Stomach smooth muscle (tissue), 2 donors: ENCODE measurements around the gene AHDC1.

Experiments
- H3K27ac ChIP-seq: one replicate; pipeline ENCODE4 v1.7.0; 2013; ENCODE audit warnings: mild to moderate bottlenecking, low read length, inconsistent platforms
- H3K27me3 ChIP-seq, 2 donors: one replicate each; pipeline ENCODE4 v1.7.0; 2013; ENCODE audit warnings: low read length in 2 of 2; ENCODE audit not compliant: insufficient read depth in 2 of 2, control insufficient read depth in 1 of 2
- H3K36me3 ChIP-seq, 2 donors: one replicate each; pipeline ENCODE4 v1.7.0; 2013; ENCODE audit warnings: low read length in 2 of 2; ENCODE audit not compliant: control insufficient read depth in 2 of 2, insufficient read depth in 2 of 2
- H3K4me1 ChIP-seq: one replicate; pipeline ENCODE4 v1.7.0; 2013; ENCODE audit warnings: low read length; ENCODE audit not compliant: control insufficient read depth, insufficient read depth
- H3K4me3 ChIP-seq, 2 donors: one replicate each; pipeline ENCODE4 v1.7.0; 2013; ENCODE audit warnings: low read length in 2 of 2
- H3K9ac ChIP-seq, 2 donors: one replicate each; pipeline ENCODE4 v1.7.0; 2013; ENCODE audit warnings: low read length in 2 of 2, mild to moderate bottlenecking in 1 of 2
- H3K9me3 ChIP-seq, 2 donors: one replicate each; pipeline ENCODE4 v1.7.0; 2013; ENCODE audit warnings: low read length in 2 of 2; ENCODE audit not compliant: control insufficient read depth in 2 of 2
- donor health status: healthy.
- donor health status: Pancreatic carcinoma.

Gene AHDC1

DNA sequence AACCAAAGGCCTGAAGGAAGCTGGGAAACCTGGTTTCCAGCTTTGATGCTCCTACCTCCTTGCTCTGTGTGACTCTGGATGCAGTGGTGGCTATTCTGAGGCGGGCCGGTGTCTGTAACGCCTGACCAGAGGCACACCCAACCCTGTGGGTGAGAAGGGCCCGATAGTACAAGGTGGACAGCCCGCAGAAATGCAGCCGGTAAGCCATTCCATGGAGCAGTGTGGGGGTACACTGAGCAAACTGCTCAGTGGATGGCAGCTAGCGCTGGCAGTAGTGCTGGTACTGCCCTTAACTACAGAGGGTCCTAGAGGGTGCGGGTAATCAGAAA is 36.0 kb downstream of the AHDC1 start:
- no peaks in the 10 kb centered on the region for H3K9me3 ChIP-seq
- peak overlapping the region; percentile 42 to 44 for H3K9ac ChIP-seq
- no peaks in the 10 kb centered on the region for H3K36me3 ChIP-seq
- peak overlapping the region; percentile 36 to 69 for H3K4me3 ChIP-seq
- H3K27me3 ChIP-seq = no peaks in the 10 kb centered on the region
- H3K27ac ChIP-seq = peak overlapping the region; percentile 94
- peaks cover 100% of the 10 kb centered on the region for H3K4me1 ChIP-seq

DNA sequence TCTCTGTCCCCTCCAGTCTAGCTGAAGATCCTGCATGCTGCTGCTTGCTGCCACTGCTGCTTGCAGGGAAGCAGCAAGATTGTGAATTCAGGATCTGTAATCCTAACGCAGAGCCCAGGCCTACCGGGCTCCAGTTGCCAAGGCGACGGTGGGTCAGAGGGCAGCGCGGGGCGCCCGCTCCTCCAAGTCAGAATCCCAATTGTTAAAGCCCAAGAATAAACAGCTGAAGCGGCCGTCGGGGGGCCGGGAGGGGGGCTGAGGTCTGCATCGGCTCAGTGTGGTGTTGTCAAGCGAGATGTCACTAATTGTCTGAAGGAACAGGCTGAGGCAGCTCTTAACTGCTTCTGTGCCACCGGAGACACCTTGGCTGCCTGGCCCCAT is 36.8 kb downstream of the AHDC1 start:
- Histone ChIP-seq H3K9me3 (no peaks in the 10 kb centered on the region), H3K27ac (peak overlapping the region; percentile 94), H3K4me1 (peaks cover 100% of the 10 kb centered on the region), H3K9ac (peak overlapping the region; percentile 40 to 42), H3K4me3 (peak overlapping the region; percentile 22 to 44), H3K36me3 (no peaks in the 10 kb centered on the region), H3K27me3 (no peaks in the 10 kb centered on the region)

DNA sequence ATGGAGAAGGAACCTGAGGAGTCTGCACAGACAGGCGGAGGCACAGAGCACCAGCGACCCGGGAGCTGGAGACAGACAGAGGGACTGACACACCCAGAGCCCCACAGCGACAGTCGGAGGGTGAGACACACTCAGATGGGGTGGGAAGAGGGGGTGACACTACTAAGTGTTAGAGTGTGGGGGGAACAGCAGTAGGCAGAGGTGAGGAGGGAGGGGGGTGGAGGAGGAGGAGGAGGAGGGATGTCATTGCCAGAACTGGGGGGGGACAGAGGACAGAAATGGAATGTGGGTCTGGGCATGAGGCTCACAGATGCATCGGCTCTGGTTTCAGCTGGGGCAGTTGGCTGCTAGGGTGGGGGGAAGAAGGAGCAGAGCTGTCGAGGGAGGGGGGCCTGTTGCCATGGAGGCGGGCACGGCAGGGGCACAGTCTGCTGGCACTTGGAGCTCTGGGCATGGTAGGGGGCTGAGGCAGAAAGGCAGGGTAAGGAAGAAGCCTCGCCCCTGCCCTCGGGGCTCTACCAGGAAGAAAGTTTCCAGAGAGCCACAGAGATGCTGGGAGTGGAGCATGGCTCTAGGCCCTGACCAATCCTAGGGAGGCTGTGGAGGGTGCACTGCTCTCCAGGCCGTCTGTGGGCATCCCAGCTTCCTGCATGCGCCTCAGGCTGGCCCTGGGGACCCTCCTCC is 37.3 kb downstream of the AHDC1 start:
- peak overlapping the region; percentile 94 for H3K27ac ChIP-seq
- peaks cover 100% of the 10 kb centered on the region for H3K4me1 ChIP-seq
- H3K4me3 ChIP-seq = peak overlapping the region; percentile 22 to 44
- no peaks in the 10 kb centered on the region for H3K36me3 ChIP-seq
- H3K27me3 ChIP-seq = no peaks in the 10 kb centered on the region
- H3K9me3 ChIP-seq = no peaks in the 10 kb centered on the region
- peak overlapping the region; percentile 29 to 40 for H3K9ac ChIP-seq

DNA sequence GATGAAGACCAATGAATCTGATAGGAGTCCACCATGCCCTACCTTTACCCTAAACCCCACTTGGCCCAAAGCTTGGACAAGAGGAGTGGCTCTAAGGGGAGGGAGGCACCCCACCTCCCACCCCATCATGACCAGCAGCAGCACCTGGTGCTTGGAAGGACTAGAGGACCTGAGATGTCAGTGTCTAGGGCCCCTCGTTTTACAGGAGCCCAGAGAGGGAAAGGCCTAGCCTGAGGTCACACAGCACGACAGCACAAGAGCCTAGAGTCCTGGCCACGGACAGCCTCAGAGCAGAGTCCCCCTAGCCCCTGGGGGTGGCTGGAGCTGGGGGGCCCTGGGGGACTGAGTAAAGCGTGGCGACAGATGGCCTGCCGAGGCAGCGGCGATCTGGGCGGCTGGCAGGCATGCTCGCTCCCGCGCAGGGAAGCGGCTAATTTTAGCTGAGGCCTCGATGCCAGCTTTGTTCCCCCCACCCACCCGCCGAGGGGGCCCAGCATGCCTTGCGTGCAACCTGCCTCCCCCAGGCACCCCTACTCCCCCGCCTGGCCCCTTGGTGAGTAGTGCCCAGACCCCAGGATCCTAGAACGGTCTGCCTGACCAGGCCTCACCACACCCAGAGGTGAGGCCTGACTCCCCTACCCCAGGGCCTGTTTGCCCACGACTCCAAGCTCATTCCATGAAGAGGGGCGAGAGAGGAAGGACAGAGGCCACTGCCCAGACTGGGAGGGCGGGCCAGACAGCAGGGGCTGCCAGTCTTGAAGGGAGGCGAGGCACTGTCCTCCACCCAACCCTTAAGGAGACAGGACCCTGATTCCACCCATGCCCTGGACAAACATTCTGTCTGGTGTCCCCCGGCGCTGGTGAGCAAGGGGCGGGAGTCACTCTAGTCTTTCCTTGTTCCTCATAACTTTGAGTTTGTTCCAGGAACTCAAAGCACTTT is 39.0 kb downstream of the AHDC1 start:
- Histone ChIP-seq H3K27me3 (no peaks in the 10 kb centered on the region), H3K4me1 (peaks cover 100% of the 10 kb centered on the region), H3K27ac (peak overlapping the region; percentile 94), H3K36me3 (no peaks in the 10 kb centered on the region), H3K9ac (peak overlapping the region; percentile 47 to 61), H3K4me3 (peak overlapping the region; percentile 60), H3K9me3 (no peaks in the 10 kb centered on the region)

DNA sequence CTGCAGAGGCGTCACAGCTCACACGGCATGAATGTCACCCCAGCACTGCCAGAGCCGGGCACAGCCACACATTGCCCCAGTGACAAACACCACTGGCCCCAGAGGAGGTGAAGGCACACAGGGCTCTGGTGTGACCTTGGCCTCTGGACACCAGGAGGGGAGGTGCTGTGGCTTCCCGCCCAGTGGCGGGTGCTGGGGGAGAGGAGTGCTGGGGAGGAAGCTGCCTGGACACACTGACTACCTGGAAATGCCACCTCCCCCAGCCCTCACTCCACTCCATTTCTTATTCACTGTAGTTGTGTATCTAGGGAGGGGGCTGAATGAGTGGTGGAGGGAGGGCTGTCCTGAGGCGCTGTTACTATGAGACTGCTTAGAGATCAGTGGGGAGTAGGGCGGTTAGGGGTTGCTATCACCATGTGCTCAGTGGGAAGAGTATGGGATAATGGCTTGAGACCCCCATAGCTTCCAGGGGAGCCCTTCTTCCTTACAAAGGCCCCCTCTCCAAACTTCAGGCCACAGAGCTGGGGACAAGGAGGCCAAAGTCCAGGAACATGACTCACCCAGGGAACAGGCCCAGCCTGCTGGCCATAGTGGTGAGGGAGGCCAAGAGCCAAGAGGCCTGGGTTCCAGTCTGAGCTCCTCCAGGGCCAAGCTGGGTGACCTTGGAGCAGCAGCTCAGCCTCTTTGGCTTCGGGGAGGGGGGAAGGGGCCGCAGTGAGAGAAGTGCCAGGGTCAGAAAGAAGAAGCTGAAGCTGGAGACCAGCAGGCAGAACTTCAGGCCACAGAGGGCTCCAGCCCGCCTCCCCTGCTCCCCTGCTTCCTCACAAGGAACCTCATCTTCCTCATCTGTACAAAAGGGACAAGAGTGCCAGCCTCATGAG is 40.1 kb downstream of the AHDC1 start:
- Histone ChIP-seq H3K4me1 (peaks cover 96% of the 10 kb centered on the region), H3K36me3 (no peaks in the 10 kb centered on the region), H3K4me3 (peak overlapping the region in 1 of 2 donors; percentile 47), H3K9ac (peak overlapping the region; percentile 42 to 61), H3K27me3 (no peaks in the 10 kb centered on the region), H3K27ac (peak overlapping the region; percentile 94), H3K9me3 (no peaks in the 10 kb centered on the region)

DNA sequence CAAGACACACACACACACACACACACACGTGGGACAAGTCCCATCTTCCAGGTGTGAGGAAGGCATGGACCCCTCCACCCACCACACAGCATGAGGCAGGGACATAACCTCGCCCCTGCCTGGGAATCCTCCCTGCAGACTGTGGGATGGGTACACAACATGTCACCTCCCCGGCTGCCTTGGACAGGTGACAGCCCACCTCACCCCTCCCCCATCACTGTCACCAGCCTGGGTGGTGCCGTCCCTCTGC is 40.7 kb downstream of the AHDC1 start:
- Histone ChIP-seq H3K4me3 (peak overlapping the region in 1 of 2 donors; percentile 47), H3K27ac (peak overlapping the region; percentile 94), H3K27me3 (no peaks in the 10 kb centered on the region), H3K4me1 (peaks cover 92% of the 10 kb centered on the region), H3K9ac (peak overlapping the region in 1 of 2 donors; percentile 35), H3K9me3 (no peaks in the 10 kb centered on the region), H3K36me3 (peaks cover 0 to 1% of the 10 kb centered on the region in 2 donors)

DNA sequence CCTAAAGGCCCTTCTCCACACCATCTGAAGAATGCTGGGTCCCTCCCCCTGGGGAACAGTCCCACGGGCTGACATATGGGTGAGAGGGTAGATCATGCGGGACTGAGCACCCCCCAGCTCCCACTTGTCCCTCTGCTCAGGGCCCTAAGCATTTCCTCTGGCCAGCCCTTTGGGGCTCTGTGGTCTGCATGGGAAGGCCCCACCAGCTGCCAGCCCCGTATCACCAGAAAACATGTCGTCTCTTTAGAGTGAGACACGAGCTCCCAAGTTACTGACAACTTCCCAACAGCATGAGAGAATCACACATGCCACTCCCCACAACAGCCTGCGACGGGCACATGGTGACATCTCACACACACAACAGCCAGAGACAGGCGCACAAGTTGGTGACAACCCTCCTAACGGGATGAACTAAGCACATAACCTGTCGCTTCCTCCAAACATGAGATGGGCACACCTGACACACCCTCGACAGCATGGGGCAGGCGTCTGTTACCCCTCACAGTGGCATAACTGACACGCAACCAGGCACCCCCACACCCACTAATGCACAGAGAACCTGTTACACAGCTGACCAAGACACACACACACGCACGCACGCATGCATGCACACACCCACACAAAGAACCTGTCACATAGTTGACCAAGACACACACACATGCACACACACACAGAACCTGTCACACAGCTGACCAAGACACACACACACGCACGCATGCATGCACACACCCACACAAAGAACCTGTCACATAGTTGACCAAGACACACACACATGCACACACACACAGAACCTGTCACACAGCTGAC is 41.2 kb downstream of the AHDC1 start:
- peak overlapping the region; percentile 12 to 47 for H3K9ac ChIP-seq
- H3K27me3 ChIP-seq = no peaks in the 10 kb centered on the region
- peak overlapping the region; percentile 94 for H3K27ac ChIP-seq
- H3K36me3 ChIP-seq = peaks cover 0 to 3% of the 10 kb centered on the region in 2 donors
- peaks cover 90% of the 10 kb centered on the region for H3K4me1 ChIP-seq
- peak overlapping the region; percentile 24 to 54 for H3K4me3 ChIP-seq
- no peaks in the 10 kb centered on the region for H3K9me3 ChIP-seq

DNA sequence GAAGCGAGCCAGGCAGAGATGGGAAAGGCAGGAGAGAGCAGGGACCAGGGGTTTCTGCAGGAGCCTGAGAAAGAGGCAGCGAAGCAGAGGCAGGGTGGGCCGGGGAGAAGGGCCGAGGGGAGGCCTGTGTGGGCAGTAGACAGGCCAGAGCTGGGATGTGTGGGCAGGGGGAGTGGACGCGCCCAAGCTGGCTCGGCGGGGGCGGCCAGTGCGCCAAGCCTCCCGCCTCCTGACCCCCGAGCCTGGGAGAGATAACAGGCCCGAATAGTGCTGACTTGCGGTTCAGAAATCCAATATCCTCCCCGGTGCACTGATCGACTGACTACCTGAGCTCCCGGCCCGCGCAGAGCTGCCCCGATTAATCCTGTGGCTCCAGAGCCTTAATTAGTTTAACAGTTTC is 41.9 kb downstream of the AHDC1 start:
- Histone ChIP-seq H3K4me1 (peaks cover 90% of the 10 kb centered on the region), H3K4me3 (peak overlapping the region; percentile 24 to 54), H3K36me3 (peaks cover 0 to 3% of the 10 kb centered on the region in 2 donors), H3K9me3 (no peaks in the 10 kb centered on the region), H3K9ac (peak overlapping the region; percentile 12 to 47), H3K27ac (peak overlapping the region; percentile 94), H3K27me3 (no peaks in the 10 kb centered on the region)

DNA sequence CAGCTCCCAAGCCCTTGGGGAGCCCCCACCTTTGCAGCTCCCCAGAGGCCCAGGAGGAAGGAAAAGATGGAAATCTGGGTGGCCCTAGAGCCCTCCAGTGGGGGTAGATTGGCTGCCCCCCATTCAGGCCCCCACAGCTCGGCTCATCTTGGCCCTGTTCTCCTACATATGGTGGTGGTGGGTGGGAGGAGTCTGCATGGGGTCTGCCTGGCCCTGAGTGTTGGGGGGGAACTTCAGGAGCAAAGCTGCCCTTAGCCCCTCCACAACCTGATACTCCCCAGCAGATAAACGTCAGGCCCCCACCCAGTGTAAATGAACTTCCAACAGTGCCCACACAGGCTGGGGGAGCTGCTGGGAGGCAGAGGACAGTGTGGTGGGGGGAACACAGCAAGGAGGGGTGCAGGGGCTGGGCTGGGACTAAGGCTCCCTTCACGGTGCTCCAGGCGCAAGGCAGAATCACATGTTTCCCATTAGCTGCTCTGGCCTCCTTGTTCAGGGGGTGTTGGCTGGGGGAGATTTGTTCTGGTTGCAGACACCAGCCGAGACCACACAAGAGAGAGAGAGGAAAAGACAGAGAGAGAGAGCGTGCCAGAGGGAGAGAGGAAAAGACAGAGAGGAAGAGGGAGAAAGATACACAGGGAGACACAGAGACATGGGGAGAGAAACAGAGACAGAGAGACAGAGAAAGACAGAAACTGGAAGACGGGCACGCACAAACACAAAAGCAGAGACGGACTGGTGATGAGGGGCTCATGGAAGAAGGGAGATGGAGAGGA is 42.6 kb downstream of the AHDC1 start:
- peak overlapping the region in 1 of 2 donors; percentile 42 for H3K9ac ChIP-seq
- no peaks in the 10 kb centered on the region for H3K27me3 ChIP-seq
- peaks cover 0 to 3% of the 10 kb centered on the region in 2 donors for H3K36me3 ChIP-seq
- no peaks in the 10 kb centered on the region for H3K9me3 ChIP-seq
- peak overlapping the region; percentile 94 for H3K27ac ChIP-seq
- peaks cover 90% of the 10 kb centered on the region for H3K4me1 ChIP-seq
- peak overlapping the region in 1 of 2 donors; percentile 54 for H3K4me3 ChIP-seq
